ENCODE data around the gene DOK6. TPM values are rescaled to one million over a fixed set of nuclear protein-coding genes. Genes with fewer than 3 reads are reported as not detected.

Gene DOK6
- total RNA-seq, 2 experiments from 2014 or later, result not detected

- ATAC-seq (ENCODE audit: poor library complexity), result no peak
- H3K27ac Mint-ChIP-seq, result no peak overlapping the region
- CTCF ChIA-PET, result no interaction called here
Measured at GRCh38 chr18:69774831-69775230, 374.1 kb downstream of the DOK6 start.

GRCh38 chr18:69777248-69777647 lies 376.6 kb downstream of the DOK6 start:
- H3K36me3 ChIP-seq (ENCODE audit: insufficient read depth, low read length), result no peaks in the 10 kb centered on the region
- ATAC-seq (ENCODE audit: poor library complexity) (no peak), DNase-seq (no peak)
- H3K9me3 Mint-ChIP-seq, result peaks cover 5% of the 10 kb centered on the region
- H3K4me3 ChIP-seq (ENCODE audit: low read length), result no peak overlapping the region
- H3K27ac Mint-ChIP-seq, result no peak overlapping the region
- peaks cover 8% of the 10 kb centered on the region for H3K36me3 Mint-ChIP-seq (ENCODE audit: low read depth)
- H3K27me3 Mint-ChIP-seq, result no peaks in the 10 kb centered on the region
- no peak overlapping the region for H3K4me3 Mint-ChIP-seq
- TF ChIP-seq CTCF (IDR thresholded peaks at IDR 0.05), result no peak
- peaks cover 13% of the 10 kb centered on the region for H3K4me1 Mint-ChIP-seq (ENCODE audit: low read depth)
- CTCF ChIA-PET, result no interaction called here
- no peak overlapping the region for H3K27ac ChIP-seq (ENCODE audit: low read depth in 1 of 2, low read length in 2 of 2)
- H3K9me3 ChIP-seq (ENCODE audit: control insufficient read depth in 1 of 2, insufficient read depth in 1 of 2, low read length in 2 of 2), result no peaks in the 10 kb centered on the region
- H3K4me1 ChIP-seq (ENCODE audit: insufficient read depth, low read length), result no peaks in the 10 kb centered on the region
- H3K27me3 ChIP-seq (ENCODE audit: control insufficient read depth in 1 of 2, insufficient read depth in 2 of 2, low read length in 2 of 2), result no peaks in the 10 kb centered on the region
- intact Hi-C loops (cut with DNase I, micrococcal nuclease), result no loop called here
- POLR2A ChIA-PET, result no interaction called here

More at GRCh38 chr18:69774831-69775230, 374.1 kb downstream of the DOK6 start:
- Mint-ChIP-seq H3K36me3 (ENCODE audit: low read depth) (peaks cover 10% of the 10 kb centered on the region), H3K4me1 (ENCODE audit: low read depth) (peaks cover 13% of the 10 kb centered on the region), H3K27me3 (no peaks in the 10 kb centered on the region), H3K4me3 (no peak overlapping the region), H3K9me3 (peaks cover 5% of the 10 kb centered on the region)
- peak in 1 of 14 experiments; percentile 23 for DNase-seq
- Histone ChIP-seq H3K27ac (ENCODE audit: low read depth in 1 of 2, low read length in 2 of 2) (no peak overlapping the region), H3K27me3 (ENCODE audit: control insufficient read depth in 1 of 2, insufficient read depth in 2 of 2, low read length in 2 of 2) (no peaks in the 10 kb centered on the region), H3K9me3 (ENCODE audit: control insufficient read depth in 1 of 2, insufficient read depth in 1 of 2, low read length in 2 of 2) (no peaks in the 10 kb centered on the region), H3K4me3 (ENCODE audit: low read length) (no peak overlapping the region), H3K36me3 (ENCODE audit: insufficient read depth, low read length) (no peaks in the 10 kb centered on the region), H3K4me1 (ENCODE audit: insufficient read depth, low read length) (no peaks in the 10 kb centered on the region)
- no peak for TF ChIP-seq CTCF (IDR thresholded peaks at IDR 0.05)
- intact Hi-C loops (cut with DNase I, micrococcal nuclease), result no loop called here
- POLR2A ChIA-PET, result no interaction called here

- POLR2A ChIA-PET, result no interaction called here
- Histone ChIP-seq H3K4me3 (ENCODE audit: low read length) (no peak overlapping the region), H3K9me3 (ENCODE audit: control insufficient read depth in 1 of 2, insufficient read depth in 1 of 2, low read length in 2 of 2) (no peaks in the 10 kb centered on the region), H3K36me3 (ENCODE audit: insufficient read depth, low read length) (no peaks in the 10 kb centered on the region), H3K27ac (ENCODE audit: low read depth in 1 of 2, low read length in 2 of 2) (no peak overlapping the region), H3K27me3 (ENCODE audit: control insufficient read depth in 1 of 2, insufficient read depth in 2 of 2, low read length in 2 of 2) (no peaks in the 10 kb centered on the region), H3K4me1 (ENCODE audit: insufficient read depth, low read length) (no peaks in the 10 kb centered on the region)
- H3K9me3 Mint-ChIP-seq, result peaks cover 2% of the 10 kb centered on the region
- no peak overlapping the region for H3K4me3 Mint-ChIP-seq
- no peak for DNase-seq
- peaks cover 13% of the 10 kb centered on the region for H3K4me1 Mint-ChIP-seq (ENCODE audit: low read depth)
- ATAC-seq (ENCODE audit: poor library complexity), result no peak
- intact Hi-C loops (cut with DNase I, micrococcal nuclease), result no loop called here
- no peaks in the 10 kb centered on the region for H3K27me3 Mint-ChIP-seq
- no peak overlapping the region for H3K27ac Mint-ChIP-seq
- no peak for TF ChIP-seq CTCF (IDR thresholded peaks at IDR 0.05)
- CTCF ChIA-PET, result no interaction called here
- no peaks in the 10 kb centered on the region for H3K36me3 Mint-ChIP-seq (ENCODE audit: low read depth)
Measured at GRCh38 chr18:69778680-69779079, 378.0 kb downstream of the DOK6 start.

All from CD4-positive, alpha-beta T cell (primary cell).